H1 (cell line): ENCODE results near the gene C2orf74. TPM values are rescaled to one million over a fixed set of nuclear protein-coding genes. Genes with fewer than 3 reads are reported as not detected.

ENCODE experiments used
- CTCF ChIA-PET: fragments of 300-600 bp; sonication (Branson Sonifier 250); formaldehyde crosslinking; loops from one replicate; lab custom pipeline; 2021; ENCODE audit not compliant: partially characterized antibody; lab: Charles Lee
- POLR2A ChIA-PET: fragments of 300-600 bp; sonication (Branson Sonifier 250); formaldehyde crosslinking; loops from one replicate; lab custom pipeline; 2021; ENCODE audit warnings: inconsistent platforms; ENCODE audit not compliant: partially characterized antibody; lab: Charles Lee
- DNase-seq, 2 experiments: peaks; one replicate each; pipeline versions ENCODE4 v3.0.0 to v3.0.0-alpha.2; 2010 to 2022; ENCODE audit warnings: low spot score in 2 of 2, low read depth in 1 of 2, mixed read lengths in 1 of 2
- FAIRE-seq: peaks from 2 replicates; lab custom pipeline; 2011; peaks lifted over from hg19 to GRCh38; lab: Jason Lieb, UNC
- H2AFZ ChIP-seq: 2 replicates; pipeline ENCODE4 v1.8.1; 2012; ENCODE audit warnings: low read length, inconsistent platforms
- H2AK5ac ChIP-seq: 2 replicates; pipeline ENCODE4 v1.6.1; 2013; ENCODE audit warnings: low read depth, low read length
- H2BK120ac ChIP-seq: replicated peaks from 2 replicates; pipeline ENCODE3; 2013; ENCODE audit warnings: low read depth, low read length, inconsistent platforms
- H2BK12ac ChIP-seq: 2 replicates; pipeline ENCODE4 v1.6.1; 2013; ENCODE audit warnings: low read depth, low read length
- H2BK15ac ChIP-seq: 2 replicates; pipeline ENCODE4 v1.6.1; 2013; ENCODE audit warnings: low read length
- H2BK20ac ChIP-seq: 2 replicates; pipeline ENCODE4 v1.6.1; 2013; ENCODE audit warnings: low read length
- H2BK5ac ChIP-seq: 2 replicates; pipeline ENCODE4 v1.6.1; 2013; ENCODE audit warnings: low read depth, low read length
- H3K14ac ChIP-seq: 2 replicates; pipeline ENCODE4 v1.6.1; 2013; ENCODE audit warnings: inconsistent platforms; ENCODE audit not compliant: insufficient read length
- H3K18ac ChIP-seq: 2 replicates; pipeline ENCODE4 v1.6.1; 2013; ENCODE audit warnings: low read length; ENCODE audit errors: extremely low read depth
- H3K23ac ChIP-seq: 2 replicates; pipeline ENCODE4 v1.6.1; 2013; ENCODE audit warnings: inconsistent platforms; ENCODE audit not compliant: insufficient read length
- H3K23me2 ChIP-seq: 2 replicates; pipeline ENCODE4 v1.6.1; 2013; ENCODE audit warnings: low read depth, low read length
- H3K27ac ChIP-seq: 2 replicates; pipeline ENCODE4 v1.6.1; 2011; ENCODE audit warnings: low read depth, low read length, inconsistent platforms
- H3K27me3 ChIP-seq, 4 experiments: replicated peaks in 1 of 4; 1 replicate in 1 of 4; 2 replicates in 3 of 4; pipeline versions ENCODE4 v1.6.1 to v1.8.1; 2011 to 2013; ENCODE audit warnings: low read length in 3 of 4, mild to moderate bottlenecking in 3 of 4, inconsistent platforms in 2 of 4, mixed read lengths in 2 of 4, moderate library complexity in 1 of 4; ENCODE audit not compliant: control insufficient read depth in 3 of 4, insufficient read depth in 3 of 4; ENCODE audit errors: extremely low read depth in 1 of 4
- H3K36me3 ChIP-seq, 4 experiments: 2 replicates each; pipeline versions ENCODE4 v1.6.1 to v1.8.1; 2011 to 2013; ENCODE audit warnings: mild to moderate bottlenecking in 4 of 4, low read length in 3 of 4, moderate library complexity in 2 of 4, control low read depth in 1 of 4, inconsistent platforms in 1 of 4; ENCODE audit not compliant: insufficient read depth in 4 of 4, control insufficient read depth in 2 of 4
- H3K4ac ChIP-seq: replicated peaks from 2 replicates; pipeline ENCODE3; 2013; ENCODE audit warnings: low read length, low read depth, mixed read lengths, inconsistent platforms; ENCODE audit not compliant: insufficient read length
- H3K4me1 ChIP-seq, 4 experiments: replicated peaks in 1 of 4; 1 replicate in 1 of 4; 2 replicates in 3 of 4; pipeline versions ENCODE4 v1.6.1 to v1.8.1; 2011 to 2013; ENCODE audit warnings: low read length in 3 of 4, inconsistent platforms in 2 of 4, mixed read lengths in 1 of 4; ENCODE audit not compliant: insufficient read depth in 4 of 4, control insufficient read depth in 3 of 4
- H3K4me2 ChIP-seq, 2 experiments: 2 replicates each; pipeline versions ENCODE4 v1.6.1 to v1.8.1; 2011 to 2013; ENCODE audit warnings: low read depth in 2 of 2, low read length in 2 of 2, control low read depth in 1 of 2, inconsistent platforms in 1 of 2, mild to moderate bottlenecking in 1 of 2; ENCODE audit not compliant: insufficient read depth in 1 of 2
- H3K4me3 ChIP-seq, 4 experiments: fragments of 200-600, 300-600 bp in 1 of 4; sonication (generic), shearing (Covaris generic), sonication (Bioruptor Twin) in 1 of 4; 2 replicates each; pipeline versions ENCODE4 v1.5.1 to v1.8.1; 2011 to 2016; ENCODE audit warnings: low read length in 4 of 4, low read depth in 3 of 4, control low read depth in 2 of 4, inconsistent platforms in 2 of 4, mild to moderate bottlenecking in 2 of 4, mixed read lengths in 1 of 4, moderate library complexity in 1 of 4; ENCODE audit not compliant: insufficient read depth in 2 of 4; ENCODE audit errors: extremely low read depth in 1 of 4
- H3K56ac ChIP-seq: replicated peaks from 2 replicates; pipeline ENCODE3; 2013; ENCODE audit warnings: low read depth, mild to moderate bottlenecking, mixed read lengths, low read length, inconsistent platforms; ENCODE audit not compliant: insufficient read length
- H3K79me1 ChIP-seq: 2 replicates; pipeline ENCODE4 v1.6.1; 2013; ENCODE audit warnings: low read depth, low read length, control low read depth
- H3K79me2 ChIP-seq, 2 experiments: 2 replicates each; pipeline versions ENCODE4 v1.6.1 to v1.8.1; 2012 to 2013; ENCODE audit warnings: low read length in 2 of 2, mild to moderate bottlenecking in 2 of 2, inconsistent platforms in 1 of 2; ENCODE audit not compliant: insufficient read depth in 2 of 2, control insufficient read depth in 1 of 2
- H3K9ac ChIP-seq, 4 experiments: replicated peaks in 1 of 4; 1 replicate in 1 of 4; 2 replicates in 3 of 4; pipeline versions ENCODE4 v1.6.1 to v1.8.1; 2011 to 2013; ENCODE audit warnings: low read depth in 3 of 4, low read length in 3 of 4, control low read depth in 2 of 4, mild to moderate bottlenecking in 2 of 4, moderate library complexity in 2 of 4, inconsistent platforms in 1 of 4; ENCODE audit errors: extremely low read depth in 1 of 4
- H3K9me3 ChIP-seq, 2 experiments: 2 replicates each; pipeline versions ENCODE4 v1.6.1 to v1.8.1; 2012 to 2013; ENCODE audit warnings: mild to moderate bottlenecking in 2 of 2, moderate library complexity in 2 of 2, control low read depth in 1 of 2, inconsistent platforms in 1 of 2, low read depth in 1 of 2, low read length in 1 of 2, mixed read lengths in 1 of 2; ENCODE audit not compliant: insufficient read depth in 2 of 2
- H4K20me1 ChIP-seq, 2 experiments: replicated peaks in 1 of 2; 2 replicates each; pipeline versions ENCODE3 to v1.8.1; 2011 to 2013; ENCODE audit warnings: inconsistent platforms in 2 of 2, low read length in 2 of 2, mild to moderate bottlenecking in 1 of 2; ENCODE audit not compliant: insufficient read depth in 2 of 2, control insufficient read depth in 1 of 2
- H4K5ac ChIP-seq: 2 replicates; pipeline ENCODE4 v1.6.1; 2013; ENCODE audit warnings: low read length, low read depth, mixed read lengths, inconsistent platforms; ENCODE audit not compliant: insufficient read length
- H4K8ac ChIP-seq: 2 replicates; pipeline ENCODE4 v1.8.0; 2013; ENCODE audit warnings: mild to moderate bottlenecking, moderate library complexity, low read length, inconsistent platforms; ENCODE audit not compliant: insufficient read depth; ENCODE audit errors: extremely low read depth
- H4K91ac ChIP-seq: replicated peaks from 2 replicates; pipeline ENCODE3; 2013; ENCODE audit warnings: low read length, mixed read lengths, inconsistent platforms; ENCODE audit not compliant: insufficient read length
- CEBPB ChIP-seq: IDR thresholded peaks from 2 replicates; pipeline ENCODE4 v1.6.1; 2012; ENCODE audit warnings: low read depth, low read length
- CREB1 ChIP-seq: IDR thresholded peaks from 2 replicates; pipeline ENCODE4 v1.6.1; 2012; ENCODE audit warnings: inconsistent platforms
- CTBP2 ChIP-seq: IDR thresholded peaks from 2 replicates; pipeline ENCODE4 v1.7.0; 2011; ENCODE audit warnings: borderline replicate concordance, mild to moderate bottlenecking, moderate library complexity, mixed read lengths, low read length; ENCODE audit not compliant: insufficient read depth, insufficient read length
- EGR1 ChIP-seq: IDR thresholded peaks from 2 replicates; pipeline ENCODE4 v1.6.1; 2011; ENCODE audit warnings: low read depth, low read length, borderline replicate concordance
- EP300 ChIP-seq, 2 experiments: IDR thresholded peaks; 1 replicate in 1 of 2; 2 replicates in 1 of 2; pipeline ENCODE4 v1.6.1; 2011 to 2012; ENCODE audit warnings: low read depth in 2 of 2, low read length in 2 of 2, mild to moderate bottlenecking in 2 of 2, borderline replicate concordance in 1 of 2, inconsistent platforms in 1 of 2, moderate library complexity in 1 of 2
- NANOG ChIP-seq: IDR thresholded peaks from 2 replicates; pipeline ENCODE4 v1.6.1; 2011; ENCODE audit warnings: low read length, low read depth, mild to moderate bottlenecking, inconsistent platforms; ENCODE audit not compliant: insufficient read depth, poor library complexity, severe bottlenecking
- NRF1 ChIP-seq: IDR thresholded peaks from 2 replicates; pipeline ENCODE4 v1.6.1; 2011; ENCODE audit warnings: mild to moderate bottlenecking, low read depth, low read length, improper control_type of control experiment
- POLR2AphosphoS5 ChIP-seq: IDR thresholded peaks from 2 replicates; pipeline ENCODE4 v1.6.1; 2011; ENCODE audit warnings: low read depth, low read length
- RBBP5 ChIP-seq: IDR thresholded peaks from 2 replicates; pipeline ENCODE4 v1.7.1; 2012; ENCODE audit warnings: low read depth, mild to moderate bottlenecking, inconsistent platforms, low read length, moderate library complexity, borderline replicate concordance
- SP2 ChIP-seq: IDR thresholded peaks from 2 replicates; pipeline ENCODE4 v1.6.1; 2012; ENCODE audit warnings: mild to moderate bottlenecking, low read length, inconsistent platforms
- SRF ChIP-seq: IDR thresholded peaks from 2 replicates; pipeline ENCODE4 v1.6.1; 2011; ENCODE audit warnings: mild to moderate bottlenecking, low read depth, low read length, moderate library complexity
- SUZ12 ChIP-seq: fragments of 200-600 bp; sonication (generic); IDR thresholded peaks from 2 replicates; pipeline ENCODE4 v1.6.1; 2012; ENCODE audit warnings: mild to moderate bottlenecking, inconsistent platforms, low read length, moderate library complexity, mixed read lengths
- TAF7 ChIP-seq: optimal IDR thresholded peaks from 2 replicates; pipeline ENCODE3; 2011; ENCODE audit warnings: low read depth, mild to moderate bottlenecking, inconsistent platforms, low read length, moderate library complexity, borderline replicate concordance
- WGBS, 2 experiments: shearing (Covaris generic) in 1 of 2; methylation state at CpG; one replicate each; pipeline versions ENCODE4 v1.1.6 to v1.1.7; 2013 to 2015; ENCODE audit warnings: low lambda C conversion rate in 2 of 2, mixed read lengths in 2 of 2, inconsistent platforms in 1 of 2, low coverage in 1 of 2, missing lambda C conversion rate in 1 of 2; ENCODE audit not compliant: insufficient replicate concordance in 2 of 2, insufficient coverage in 1 of 2, insufficient read length in 1 of 2; ENCODE audit errors: extremely low coverage in 1 of 2, missing lambda C conversion rate in 1 of 2; 5-methylcytosine and 5-hydroxymethylcytosine counted together
- polyA plus RNA-seq, 7 experiments: library from polyadenylated mRNA; depleted of rRNA in 3 of 7; stranded (reverse) in 5 of 7; unstranded in 2 of 7; fragments of >200 nt in 5 of 7; fragments of 200-250 nt in 2 of 7; gene quantifications; 1 replicate in 5 of 7; 2 replicates in 1 of 7; 4 replicates in 1 of 7; pipeline versions ENCODE4 v1.2.1 to v1.2.3, GENCODE V29; 2011 to 2013; ENCODE audit warnings: missing spikeins in 2 of 7, mixed read lengths in 2 of 7
- total RNA-seq: library from RNA; stranded (reverse); fragmentation: NEBNext Ultra II Directional; extraction: Animal tissue kit (Norgen Biotek cat#: 25700); gene quantifications from 2 replicates; pipeline ENCODE4 v1.2.1, GENCODE V29; 2021
- TF ChIP-seq, protein P1 (sequence below): IDR thresholded peaks from 2 replicates; pipeline ENCODE4 v1.6.1; 2011; ENCODE audit warnings: low read depth, mild to moderate bottlenecking, low read length; ENCODE audit not compliant: insufficient read depth

C2orf74 gene
- total and polyA plus RNA-seq, 2 of the 8 experiments (the other 6 are each of a cell fraction or from before 2014, with no cell fraction given), result 2.6 to 9.3 TPM

DNA sequence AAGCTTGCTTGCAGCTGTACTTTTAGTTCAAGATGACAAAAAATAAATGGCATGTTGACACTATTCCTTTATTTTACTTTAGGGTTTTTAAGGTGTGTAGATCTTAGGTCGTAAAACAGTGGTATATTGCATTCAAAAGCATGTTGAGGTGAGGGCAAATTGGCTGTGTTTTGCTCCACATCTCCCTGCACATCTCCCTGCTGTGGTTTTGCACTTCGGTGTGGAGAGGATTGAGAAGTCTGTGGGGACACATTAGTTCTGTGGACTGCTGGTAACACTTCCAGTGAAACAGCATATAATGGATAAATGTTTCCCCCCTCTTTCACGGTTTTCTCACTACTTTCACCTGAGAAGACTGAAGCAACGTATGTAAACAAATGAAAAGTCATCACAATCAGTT lies 25.1 kb downstream of the C2orf74 start:
- no peak overlapping the region for H3K23ac ChIP-seq
- TF ChIP-seq CREB1, result no peak
- TF ChIP-seq TAF7, result no peak
- no peak for TF ChIP-seq CTBP2
- TF ChIP-seq NANOG, result no peak
- TF ChIP-seq EGR1, result no peak
- TF ChIP-seq RBBP5, result no peak
- TF ChIP-seq EP300 (IDR thresholded peaks at IDR 0.05; ENCODE audit: borderline replicate concordance in 1 of 2, low read depth in 2 of 2, low read length in 2 of 2), result no peak
- no peak for TF ChIP-seq SUZ12
- TF ChIP-seq, protein P1, sequence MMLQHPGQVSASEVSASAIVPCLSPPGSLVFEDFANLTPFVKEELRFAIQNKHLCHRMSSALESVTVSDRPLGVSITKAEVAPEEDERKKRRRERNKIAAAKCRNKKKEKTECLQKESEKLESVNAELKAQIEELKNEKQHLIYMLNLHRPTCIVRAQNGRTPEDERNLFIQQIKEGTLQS, result no peak
- TF ChIP-seq CEBPB, result no peak
- no peak for TF ChIP-seq POLR2AphosphoS5
- no peak for TF ChIP-seq NRF1
- no peak for TF ChIP-seq SP2
- TF ChIP-seq SRF, result no peak

More for the DNA sequence above, 25.1 kb downstream of the C2orf74 start:
- Histone ChIP-seq H3K4me2 (no peak overlapping the region), H2BK120ac (no peak overlapping the region), H2BK12ac (no peak overlapping the region), H4K20me1 (peaks cover 2 to 3% of the 10 kb centered on the region in 2 experiments), H2AFZ (no peak overlapping the region), H4K91ac (no peak overlapping the region), H2AK5ac (no peak overlapping the region), H4K5ac (no peak overlapping the region), H3K14ac (no peak overlapping the region), H3K27me3 (no peaks in the 10 kb centered on the region), H3K79me1 (no peaks in the 10 kb centered on the region; the same call in 1 of the 2 replicates), H3K56ac (no peak overlapping the region), H3K9ac (no peak overlapping the region), H4K8ac (no peak overlapping the region), H3K27ac (no peak overlapping the region), H3K18ac (no peak overlapping the region), H3K79me2 (no peaks in the 10 kb centered on the region), H2BK15ac (no peak overlapping the region), H3K9me3 (no peaks in the 10 kb centered on the region), H3K36me3 (peaks cover 15 to 89% (median 58%) of the 10 kb centered on the region in 4 experiments), H3K23me2 (no peaks in the 10 kb centered on the region; the same call in 1 of the 2 replicates), H2BK20ac (no peak overlapping the region), H3K4me3 (no peak overlapping the region), H3K4me1 (peaks cover 0 to 7% (median 3%) of the 10 kb centered on the region in 4 experiments; a peak in 3 of 7 replicates), H3K4ac (no peak overlapping the region), H2BK5ac (no peak overlapping the region)
- 90% methylated on average over 4 of the region's 4 CpGs; no CpG with 5 or more reads in 1 of the 2 experiments for WGBS, 2 experiments
- ChIA-PET CTCF (no interaction called here), POLR2A (interaction anchor here (1.3 kb wide), 1 partner anchor 10 kb away, joined by 3 read pairs; no protein-coding TSS in a partner anchor)
- DNase-seq (no peak), FAIRE-seq (no peak)
